Colonic mucosa (tissue), 4 donors: ENCODE data around the gene IQSEC2. TPM values are rescaled to one million over a fixed set of nuclear protein-coding genes. Genes with fewer than 3 reads are reported as not detected.

Source experiments
- DNase-seq: peaks from one replicate; pipeline ENCODE4 v3.0.0-alpha.2; 2020
- H3K27ac ChIP-seq: fragments of 200-600 bp; one replicate; pipeline ENCODE4 v1.8.0; 2021
- H3K27me3 ChIP-seq: fragments of 200-600 bp; one replicate; pipeline ENCODE4 v1.8.0; 2021
- H3K36me3 ChIP-seq: fragments of 200-600 bp; one replicate; pipeline ENCODE4 v1.8.0; 2021
- H3K4me1 ChIP-seq: fragments of 200-600 bp; one replicate; pipeline ENCODE4 v1.8.0; 2021; ENCODE audit warnings: mild to moderate bottlenecking
- H3K4me3 ChIP-seq: fragments of 200-600 bp; one replicate; pipeline ENCODE4 v1.8.0; 2021
- H3K9ac ChIP-seq, 2 donors: one replicate each; pipeline ENCODE4 v1.7.0; 2013; ENCODE audit warnings: control low read depth in 2 of 2, low read depth in 2 of 2, low read length in 2 of 2
- H3K9me3 ChIP-seq: fragments of 200-600 bp; one replicate; pipeline ENCODE4 v1.8.0; 2021
- intact Hi-C: fragments of 100-400 bp; cut with DNase I; formaldehyde crosslinking; loops from one replicate; pipeline ENCODE4 v1.14.1; 2022
- total RNA-seq, 2 donors: library from RNA; stranded (reverse); fragmentation: NEBNext Ultra II Directional in 1 of 2; extraction: Animal tissue kit (Norgen Biotek cat#: 25700) in 1 of 2; gene quantifications; one replicate each; pipeline ENCODE4 v1.2.1, GENCODE V29; 2021
- TF ChIP-seq, protein P1 (sequence below): fragments of 200-600 bp; IDR thresholded peaks from one replicate; pipeline ENCODE4 v1.8.0; 2022; ENCODE audit warnings: antibody characterized with exemption, mild to moderate bottlenecking
- donor health status: healthy.
- donor health status: DM: no; HTN: no; CAD: no.
- donor health status: DM: no; HTN: no; CAD: no.

The IQSEC2 gene
- total RNA-seq, 2 donors from 2014 or later: 23.1 to 26.1 TPM

DNA sequence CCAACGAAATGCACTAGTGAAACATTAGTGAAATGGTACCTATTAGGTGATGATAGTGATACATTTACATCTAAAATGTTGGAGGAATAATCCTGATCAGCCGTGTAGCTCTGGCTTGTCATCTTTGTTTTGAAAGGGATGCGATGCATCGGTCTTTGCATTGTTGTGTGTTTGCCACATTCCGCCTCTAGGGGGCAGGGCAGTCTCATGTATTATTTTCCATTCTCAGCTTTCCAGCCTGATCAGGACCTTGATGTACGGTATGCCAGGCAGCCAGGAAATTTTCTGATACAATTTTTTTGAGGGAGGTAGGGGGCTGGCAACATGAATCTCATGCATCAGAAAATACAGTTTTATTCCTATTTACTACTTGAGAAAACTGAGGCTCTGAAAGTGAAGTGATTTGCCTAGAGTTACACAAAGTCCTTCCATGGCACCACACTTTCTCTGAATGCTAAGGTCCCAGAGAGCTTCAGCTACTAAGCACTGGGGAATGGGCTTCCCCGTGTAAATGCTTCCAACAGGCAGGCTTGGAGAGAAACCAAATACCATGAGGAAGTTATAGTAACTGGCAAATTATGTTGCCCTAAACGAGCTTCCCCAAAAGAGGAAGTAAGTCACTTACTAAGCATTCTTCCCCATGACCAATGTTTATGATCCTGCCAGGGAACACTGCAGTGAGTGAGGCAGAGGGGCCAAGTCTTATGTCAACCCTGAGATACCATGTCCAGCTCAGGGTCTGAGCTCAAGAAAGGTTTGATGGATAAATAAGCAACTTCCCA is 31.8 kb upstream of the IQSEC2 start:
- Histone ChIP-seq H3K27ac (no peak overlapping the region), H3K9ac (no peak overlapping the region), H3K36me3 (no peaks in the 10 kb centered on the region), H3K4me1 (no peaks in the 10 kb centered on the region), H3K9me3 (no peaks in the 10 kb centered on the region), H3K4me3 (no peak overlapping the region), H3K27me3 (peaks cover 5% of the 10 kb centered on the region)
- intact Hi-C loops: no loop called here
- TF ChIP-seq, protein P1, sequence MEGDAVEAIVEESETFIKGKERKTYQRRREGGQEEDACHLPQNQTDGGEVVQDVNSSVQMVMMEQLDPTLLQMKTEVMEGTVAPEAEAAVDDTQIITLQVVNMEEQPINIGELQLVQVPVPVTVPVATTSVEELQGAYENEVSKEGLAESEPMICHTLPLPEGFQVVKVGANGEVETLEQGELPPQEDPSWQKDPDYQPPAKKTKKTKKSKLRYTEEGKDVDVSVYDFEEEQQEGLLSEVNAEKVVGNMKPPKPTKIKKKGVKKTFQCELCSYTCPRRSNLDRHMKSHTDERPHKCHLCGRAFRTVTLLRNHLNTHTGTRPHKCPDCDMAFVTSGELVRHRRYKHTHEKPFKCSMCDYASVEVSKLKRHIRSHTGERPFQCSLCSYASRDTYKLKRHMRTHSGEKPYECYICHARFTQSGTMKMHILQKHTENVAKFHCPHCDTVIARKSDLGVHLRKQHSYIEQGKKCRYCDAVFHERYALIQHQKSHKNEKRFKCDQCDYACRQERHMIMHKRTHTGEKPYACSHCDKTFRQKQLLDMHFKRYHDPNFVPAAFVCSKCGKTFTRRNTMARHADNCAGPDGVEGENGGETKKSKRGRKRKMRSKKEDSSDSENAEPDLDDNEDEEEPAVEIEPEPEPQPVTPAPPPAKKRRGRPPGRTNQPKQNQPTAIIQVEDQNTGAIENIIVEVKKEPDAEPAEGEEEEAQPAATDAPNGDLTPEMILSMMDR: peak; percentile 80
- DNase-seq: peak; percentile 82

DNA sequence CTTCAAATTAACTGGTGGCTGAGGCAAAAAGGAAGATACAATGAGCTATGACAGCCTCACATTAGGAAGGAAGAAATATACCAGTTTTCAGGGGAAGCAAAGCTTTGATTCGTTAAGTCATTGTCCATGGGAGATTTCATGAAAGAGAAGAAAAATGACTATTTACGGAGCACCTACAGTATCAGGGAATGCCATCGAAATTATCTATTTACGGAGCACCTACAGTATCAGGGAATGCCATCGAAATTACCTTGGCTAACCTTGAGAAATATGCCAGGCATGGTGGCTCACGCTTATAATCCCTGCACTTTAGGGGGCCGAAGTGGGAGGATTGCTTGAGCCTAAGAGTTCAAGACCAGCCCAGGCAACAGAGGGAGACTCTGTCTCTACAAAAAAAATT is 28.5 kb upstream of the IQSEC2 start:
- no peaks in the 10 kb centered on the region for H3K4me1 ChIP-seq
- no peak overlapping the region for H3K4me3 ChIP-seq
- H3K27ac ChIP-seq: no peak overlapping the region
- TF ChIP-seq, protein P1: no peak
- H3K9me3 ChIP-seq: no peaks in the 10 kb centered on the region
- peaks cover 5% of the 10 kb centered on the region for H3K27me3 ChIP-seq
- intact Hi-C loops: no loop called here
- H3K9ac ChIP-seq: no peak overlapping the region
- H3K36me3 ChIP-seq: no peaks in the 10 kb centered on the region
- no peak for DNase-seq

DNA sequence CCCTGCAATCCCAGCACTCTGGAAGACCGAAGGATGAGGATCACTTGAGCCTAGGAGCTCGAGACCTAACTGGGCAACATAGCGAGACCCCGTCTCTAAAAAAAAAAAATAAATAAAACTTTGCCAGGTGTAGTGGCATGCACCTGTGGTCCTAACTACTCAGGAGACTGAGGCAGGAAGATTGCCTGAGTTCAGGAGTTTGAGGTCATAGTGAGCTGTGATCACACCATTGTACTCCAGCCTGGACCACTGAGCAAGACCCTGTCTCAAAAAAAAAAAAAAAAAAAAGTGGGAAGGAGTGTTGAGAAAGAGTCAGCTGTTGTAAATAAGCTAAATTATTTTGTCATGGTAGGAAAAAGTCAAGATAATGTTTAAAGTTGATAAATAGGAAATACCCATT is 27.5 kb upstream of the IQSEC2 start:
- TF ChIP-seq, protein P1: no peak
- DNase-seq: no peak
- intact Hi-C loops: no loop called here
- Histone ChIP-seq H3K27ac (no peak overlapping the region), H3K27me3 (peaks cover 5% of the 10 kb centered on the region), H3K36me3 (no peaks in the 10 kb centered on the region), H3K4me1 (no peaks in the 10 kb centered on the region), H3K9me3 (no peaks in the 10 kb centered on the region), H3K9ac (no peak overlapping the region), H3K4me3 (no peak overlapping the region)

DNA sequence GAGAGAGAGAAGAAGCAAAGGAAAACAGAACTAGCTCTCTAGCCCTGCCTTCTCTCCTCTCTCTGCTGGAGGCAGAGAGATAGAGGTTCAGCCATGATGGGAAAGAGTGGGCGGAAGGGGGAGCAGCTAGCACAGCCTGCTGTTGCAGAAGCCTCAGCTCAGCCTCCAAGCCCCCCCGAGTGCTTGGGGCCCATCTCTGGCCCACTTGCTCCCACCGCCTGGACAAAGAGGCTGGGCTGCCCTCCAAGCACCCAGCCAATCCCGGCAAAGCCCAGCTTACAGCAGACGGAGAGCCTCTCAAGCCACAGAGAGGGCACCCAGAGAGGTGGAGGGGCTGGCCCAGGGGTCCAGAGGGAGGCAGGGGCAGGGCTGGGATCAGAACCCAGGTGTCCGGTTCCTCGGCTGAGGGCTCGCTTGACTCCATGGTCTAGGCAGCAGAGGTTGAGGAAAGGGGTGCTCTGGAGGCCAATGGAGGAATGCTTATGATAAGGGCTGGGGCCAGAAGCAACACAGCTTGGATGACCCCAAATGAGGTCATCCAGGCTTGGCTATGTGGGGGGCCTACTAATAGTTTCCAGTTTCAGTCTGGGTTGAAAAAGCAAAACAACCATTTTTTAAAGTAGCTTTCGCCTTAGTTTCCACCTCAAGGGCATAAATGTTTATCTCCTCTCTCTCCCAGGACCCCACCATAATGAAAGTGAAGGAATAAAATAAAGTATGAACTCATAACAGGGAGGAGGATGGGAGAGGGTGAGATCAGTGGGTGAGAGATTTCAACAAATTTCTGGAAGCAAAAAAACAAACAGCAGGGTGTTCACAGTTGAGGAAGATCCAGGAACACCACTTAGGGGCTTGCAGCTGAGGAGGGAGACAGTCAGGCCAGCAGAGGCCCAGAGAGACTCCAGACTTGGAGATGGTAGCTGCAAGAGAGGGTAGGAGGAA is 24.9 kb upstream of the IQSEC2 start:
- Histone ChIP-seq H3K36me3 (no peaks in the 10 kb centered on the region), H3K4me3 (no peak overlapping the region), H3K4me1 (no peaks in the 10 kb centered on the region), H3K27me3 (no peaks in the 10 kb centered on the region), H3K9me3 (no peaks in the 10 kb centered on the region), H3K9ac (no peak overlapping the region), H3K27ac (no peak overlapping the region)
- no peak for DNase-seq
- intact Hi-C loops: no loop called here
- TF ChIP-seq, protein P1: no peak

DNA sequence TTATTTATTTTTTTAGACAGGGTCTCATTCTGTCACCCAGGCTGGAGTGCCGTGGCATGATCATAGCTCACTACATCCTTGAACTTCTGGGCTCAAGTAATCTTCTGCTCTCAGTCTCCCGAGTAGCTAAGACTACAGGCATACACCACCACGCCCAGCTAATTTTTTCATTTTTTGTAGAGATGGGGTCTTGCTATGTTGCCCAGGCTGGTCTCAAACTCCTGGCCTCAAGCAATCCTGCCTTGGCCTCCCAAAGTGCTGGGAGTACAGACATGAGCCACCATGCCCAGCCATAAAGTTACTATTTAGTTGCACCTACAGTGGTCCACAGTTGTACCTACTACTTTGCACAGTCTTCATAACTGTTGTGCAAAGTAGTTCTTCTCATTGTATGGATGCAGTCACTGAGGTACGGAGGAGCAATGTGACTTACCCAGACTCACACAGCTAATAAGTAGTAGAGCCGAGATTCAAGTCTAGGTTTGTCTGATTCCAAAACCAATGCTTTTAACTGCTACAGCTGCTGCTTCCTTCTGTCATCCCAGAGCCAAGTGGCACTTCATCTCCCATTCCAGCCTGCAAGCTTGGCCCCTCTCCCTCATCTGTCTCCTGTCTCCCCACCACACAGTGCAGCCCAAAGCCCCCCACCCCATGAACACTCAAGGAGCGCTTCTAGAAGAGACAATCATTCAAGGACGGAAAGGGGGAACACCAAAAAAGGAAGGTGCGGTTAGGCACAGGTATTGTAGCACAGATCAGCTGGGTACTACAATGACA is 24.0 kb upstream of the IQSEC2 start:
- Histone ChIP-seq H3K4me3 (no peak overlapping the region), H3K4me1 (no peaks in the 10 kb centered on the region), H3K27me3 (no peaks in the 10 kb centered on the region), H3K36me3 (no peaks in the 10 kb centered on the region), H3K9me3 (no peaks in the 10 kb centered on the region), H3K27ac (no peak overlapping the region), H3K9ac (no peak overlapping the region)
- intact Hi-C loops: no loop called here
- no peak for DNase-seq
- TF ChIP-seq, protein P1: no peak
